GM20000 (cell line): ENCODE measurements around the gene PAK4.

ENCODE experiments used
- DNase-seq: peaks from one replicate; pipeline ENCODE4 v3.0.0; 2012; ENCODE audit warnings: low spot score
- TF ChIP-seq, protein P1 (sequence below): IDR thresholded peaks from 2 replicates; pipeline ENCODE4 v1.5.1; 2012; ENCODE audit warnings: mild to moderate bottlenecking, control low read depth; ENCODE audit errors: extremely low read depth, missing control alignments

PAK4 gene

DNA sequence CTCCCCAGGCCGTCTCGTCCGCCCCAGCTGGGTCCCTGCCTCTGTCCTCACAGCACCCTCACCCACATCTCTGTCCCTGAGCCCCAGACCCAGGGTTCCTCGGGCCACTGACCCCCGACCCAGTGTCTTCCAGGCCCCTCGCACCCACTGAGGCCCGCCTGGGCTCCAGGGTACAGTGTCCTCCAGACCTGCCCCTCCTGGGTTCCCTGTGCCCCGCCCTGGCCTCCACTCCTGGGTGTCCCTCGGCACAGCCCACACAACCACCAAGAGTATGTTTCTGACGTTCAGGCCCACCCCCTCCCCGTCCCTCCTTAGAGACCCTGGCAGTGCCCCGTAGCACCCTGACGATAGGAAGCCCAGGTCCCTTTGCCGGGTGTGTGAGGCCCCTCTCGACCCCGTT is 48.6 kb downstream of the PAK4 start:
- DNase-seq = no peak
- TF ChIP-seq, protein P1, sequence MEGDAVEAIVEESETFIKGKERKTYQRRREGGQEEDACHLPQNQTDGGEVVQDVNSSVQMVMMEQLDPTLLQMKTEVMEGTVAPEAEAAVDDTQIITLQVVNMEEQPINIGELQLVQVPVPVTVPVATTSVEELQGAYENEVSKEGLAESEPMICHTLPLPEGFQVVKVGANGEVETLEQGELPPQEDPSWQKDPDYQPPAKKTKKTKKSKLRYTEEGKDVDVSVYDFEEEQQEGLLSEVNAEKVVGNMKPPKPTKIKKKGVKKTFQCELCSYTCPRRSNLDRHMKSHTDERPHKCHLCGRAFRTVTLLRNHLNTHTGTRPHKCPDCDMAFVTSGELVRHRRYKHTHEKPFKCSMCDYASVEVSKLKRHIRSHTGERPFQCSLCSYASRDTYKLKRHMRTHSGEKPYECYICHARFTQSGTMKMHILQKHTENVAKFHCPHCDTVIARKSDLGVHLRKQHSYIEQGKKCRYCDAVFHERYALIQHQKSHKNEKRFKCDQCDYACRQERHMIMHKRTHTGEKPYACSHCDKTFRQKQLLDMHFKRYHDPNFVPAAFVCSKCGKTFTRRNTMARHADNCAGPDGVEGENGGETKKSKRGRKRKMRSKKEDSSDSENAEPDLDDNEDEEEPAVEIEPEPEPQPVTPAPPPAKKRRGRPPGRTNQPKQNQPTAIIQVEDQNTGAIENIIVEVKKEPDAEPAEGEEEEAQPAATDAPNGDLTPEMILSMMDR = no peak

DNA sequence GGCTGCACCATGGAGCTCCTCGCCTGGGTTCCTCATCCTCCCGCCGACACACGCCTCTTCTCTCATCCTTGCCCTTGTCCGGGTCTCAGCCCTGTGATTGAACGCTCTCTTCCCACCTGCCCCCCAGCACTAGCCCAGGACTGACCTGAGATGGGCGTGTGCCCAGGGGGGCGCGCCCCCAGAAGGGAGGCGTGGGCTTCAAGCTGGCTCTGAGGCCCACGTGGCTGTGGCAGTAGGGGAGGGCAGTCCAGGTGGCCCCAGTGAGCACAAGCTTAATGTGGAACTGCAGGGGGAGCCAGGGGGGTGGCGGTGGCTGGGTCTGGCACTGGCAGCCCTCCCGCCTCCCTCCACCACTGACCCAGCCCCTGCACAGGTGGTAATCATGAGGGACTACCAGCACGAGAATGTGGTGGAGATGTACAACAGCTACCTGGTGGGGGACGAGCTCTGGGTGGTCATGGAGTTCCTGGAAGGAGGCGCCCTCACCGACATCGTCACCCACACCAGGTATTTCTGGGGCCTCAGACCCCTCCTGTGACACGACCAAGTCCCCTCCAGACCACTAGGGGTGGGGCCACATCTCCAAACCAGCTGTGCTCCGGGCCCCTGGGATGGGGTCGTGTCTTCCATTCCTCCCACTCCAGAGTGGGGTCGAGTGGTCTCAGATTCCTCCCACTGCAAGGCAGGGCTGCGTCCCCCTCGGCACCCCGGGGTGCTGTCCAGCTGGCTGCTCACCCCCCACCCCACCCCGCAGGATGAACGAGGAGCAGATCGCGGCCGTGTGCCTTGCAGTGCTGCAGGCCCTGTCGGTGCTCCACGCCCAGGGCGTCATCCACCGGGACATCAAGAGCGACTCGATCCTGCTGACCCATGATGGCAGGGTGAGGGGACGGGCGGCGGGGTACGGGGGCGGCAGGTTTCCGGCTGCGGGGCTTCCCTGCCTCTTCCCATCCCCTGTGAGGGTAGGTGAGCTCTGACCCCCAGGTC is 49.3 kb downstream of the PAK4 start:
- TF ChIP-seq, protein P1 = no peak
- no peak for DNase-seq

DNA sequence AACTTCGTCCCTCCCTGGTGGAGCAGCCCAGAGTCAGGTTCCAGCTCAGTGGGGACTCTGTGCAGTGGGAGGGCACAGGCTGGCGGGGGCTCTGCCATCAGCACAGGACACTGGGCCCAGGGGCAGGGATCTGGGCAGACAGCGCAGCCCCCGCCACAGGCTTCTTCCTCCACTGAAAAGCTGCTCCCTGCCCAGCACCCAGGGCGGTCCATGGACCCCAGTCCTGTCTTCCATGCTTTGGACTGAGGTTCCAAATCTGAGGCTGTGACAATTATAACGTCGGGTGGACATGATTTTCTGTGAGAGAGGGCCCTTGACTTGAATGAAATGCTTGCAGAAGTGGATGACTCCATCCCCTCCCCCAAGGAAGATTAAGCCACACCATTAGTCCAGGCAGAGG is 50.0 kb downstream of the PAK4 start:
- DNase-seq = no peak

DNA sequence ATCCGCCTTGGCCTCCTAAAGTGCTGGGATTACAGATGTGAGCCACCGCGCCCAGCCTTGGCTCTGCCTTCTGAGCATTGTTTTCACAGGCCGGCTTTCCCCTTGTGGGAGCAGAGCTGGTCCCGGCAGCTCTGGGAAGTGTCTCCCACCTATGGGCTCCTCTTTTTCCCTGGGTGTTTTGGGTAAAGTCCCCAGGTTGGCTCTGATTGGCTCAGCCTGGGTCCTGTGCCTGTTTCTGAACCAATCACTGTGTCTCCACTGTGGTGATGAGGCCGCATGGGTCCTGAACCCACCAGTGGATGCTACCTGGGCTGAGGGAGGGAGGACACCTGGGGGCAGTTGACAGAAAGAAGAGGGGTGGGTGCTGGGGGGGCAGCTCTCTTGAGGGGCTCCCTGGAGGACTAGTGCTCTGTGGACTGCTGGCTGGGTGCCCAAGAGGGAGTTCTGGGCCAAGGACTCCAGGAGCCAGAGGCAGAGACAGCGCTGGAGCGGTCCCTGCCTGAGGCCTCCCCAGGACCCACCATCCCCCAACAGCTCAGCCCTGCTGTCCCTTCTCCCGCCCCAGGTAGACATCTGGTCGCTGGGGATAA is 51.6 kb downstream of the PAK4 start:
- DNase-seq = no peak
- TF ChIP-seq, protein P1 = no peak

More for the DNA sequence above, 50.0 kb downstream of the PAK4 start:
- TF ChIP-seq, protein P1 = no peak

DNA sequence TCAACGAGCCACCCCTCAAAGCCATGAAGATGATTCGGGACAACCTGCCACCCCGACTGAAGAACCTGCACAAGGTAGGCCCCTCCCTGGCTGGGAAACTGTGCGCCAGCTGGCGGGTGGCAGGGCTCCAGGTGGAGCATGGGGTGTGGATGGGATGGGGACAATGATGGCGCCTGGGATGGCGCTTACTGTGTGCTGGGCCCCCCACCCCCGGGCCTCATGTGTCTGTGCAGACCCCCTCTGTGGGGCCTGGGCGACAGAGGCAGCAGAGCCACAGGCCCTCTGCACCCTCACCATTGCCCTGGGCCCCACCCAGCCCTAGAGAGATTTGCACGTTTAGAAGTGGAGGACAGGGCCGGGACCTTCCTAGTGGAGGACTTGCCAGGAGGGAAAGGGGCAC is 52.1 kb downstream of the PAK4 start:
- TF ChIP-seq, protein P1 = no peak
- no peak for DNase-seq

DNA sequence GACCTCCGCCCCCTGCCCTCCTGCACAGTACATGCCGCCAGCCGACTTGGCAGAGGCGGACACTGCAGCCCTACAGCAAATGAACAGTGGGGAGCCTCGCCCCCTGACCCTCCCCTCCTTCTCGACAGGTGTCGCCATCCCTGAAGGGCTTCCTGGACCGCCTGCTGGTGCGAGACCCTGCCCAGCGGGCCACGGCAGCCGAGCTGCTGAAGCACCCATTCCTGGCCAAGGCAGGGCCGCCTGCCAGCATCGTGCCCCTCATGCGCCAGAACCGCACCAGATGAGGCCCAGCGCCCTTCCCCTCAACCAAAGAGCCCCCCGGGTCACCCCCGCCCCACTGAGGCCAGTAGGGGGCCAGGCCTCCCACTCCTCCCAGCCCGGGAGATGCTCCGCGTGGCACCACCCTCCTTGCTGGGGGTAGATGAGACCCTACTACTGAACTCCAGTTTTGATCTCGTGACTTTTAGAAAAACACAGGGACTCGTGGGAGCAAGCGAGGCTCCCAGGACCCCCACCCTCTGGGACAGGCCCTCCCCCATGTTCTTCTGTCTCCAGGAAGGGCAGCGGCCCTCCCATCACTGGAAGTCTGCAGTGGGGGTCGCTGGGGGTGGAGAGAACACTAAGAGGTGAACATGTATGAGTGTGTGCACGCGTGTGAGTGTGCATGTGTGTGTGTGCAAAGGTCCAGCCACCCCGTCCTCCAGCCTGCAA is 52.9 kb downstream of the PAK4 start:
- TF ChIP-seq, protein P1 = no peak
- no peak for DNase-seq

DNA sequence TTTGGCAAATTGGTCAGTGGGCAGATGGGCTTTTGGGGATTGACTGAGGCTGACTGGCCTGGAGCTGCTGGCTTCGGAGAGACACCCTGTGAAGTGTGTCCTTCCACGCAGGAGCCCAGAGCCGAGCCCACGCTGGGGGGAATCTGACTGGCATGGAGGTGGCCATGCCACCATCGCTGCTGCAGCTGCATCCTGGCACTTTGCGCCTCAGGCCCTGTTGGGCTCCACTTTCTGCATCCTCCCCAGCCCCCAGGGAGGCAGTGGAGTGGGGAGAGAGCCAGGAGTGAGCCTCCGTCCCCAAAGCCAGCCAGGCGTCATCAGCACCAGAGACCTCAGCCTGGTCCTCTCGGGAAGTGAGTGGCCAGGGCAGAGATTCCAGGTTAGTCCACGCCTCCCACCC is 54.2 kb downstream of the PAK4 start:
- TF ChIP-seq, protein P1 = no peak
- DNase-seq = no peak
